ENCODE measurements around the gene HARS2.
"Not testable (repeated sequence)": the region's sequence is repeated elsewhere in the genome, so short reads cannot be mapped to it uniquely, and the experiment has no call there.

HARS2 gene

GRCh38 chr5:140700177-140701144 lies 9.2 kb downstream of the HARS2 start, which contains the start of gene ZMAT2:
TSS of gene ZMAT2 (plus strand) at chr5:140700447. CDS start at chr5:140700461, 14 bp downstream.
- DNase-seq, result peak; percentile 96

- no peak for DNase-seq
Measured at GRCh38 chr5:140707812-140708211, 16.6 kb downstream of the HARS2 start.

GRCh38 chr5:140708787-140709186 lies 17.5 kb downstream of the HARS2 start:
- DNase-seq, result not testable (repeated sequence)

GRCh38 chr5:140710899-140711552 lies 19.8 kb downstream of the HARS2 start:
- peak; percentile 96 for DNase-seq

GRCh38 chr5:140711794-140712193 lies 20.5 kb downstream of the HARS2 start:
- no peak for DNase-seq

GRCh38 chr5:140713562-140714094 lies 22.4 kb downstream of the HARS2 start:
- no peak for DNase-seq

GRCh38 chr5:140716238-140716637 lies 25.0 kb downstream of the HARS2 start:
- DNase-seq, result not testable (repeated sequence)

GRCh38 chr5:140718266-140718592 lies 27.0 kb downstream of the HARS2 start:
- no peak for DNase-seq

- not testable (repeated sequence) for DNase-seq
Measured at GRCh38 chr5:140720738-140721137, 29.5 kb downstream of the HARS2 start.

GRCh38 chr5:140721395-140721794 lies 30.1 kb downstream of the HARS2 start:
- not testable (repeated sequence) for DNase-seq

GRCh38 chr5:140725799-140726471 lies 34.7 kb downstream of the HARS2 start:
- peak; percentile 79 for DNase-seq

GRCh38 chr5:140733098-140733497 lies 41.8 kb downstream of the HARS2 start:
- no peak for DNase-seq

GRCh38 chr5:140734354-140734753 lies 43.1 kb downstream of the HARS2 start:
- no peak for DNase-seq

- DNase-seq, result no peak
Measured at GRCh38 chr5:140737486-140737885, 46.2 kb downstream of the HARS2 start.

- DNase-seq, result no peak
Measured at GRCh38 chr5:140741967-140742366, 50.7 kb downstream of the HARS2 start.
